GM19438 (cell line): ENCODE data around the gene EVX2.

Source experiments
- ATAC-seq: cut with Tn5 transposase; IDR thresholded peaks from one replicate; pipeline ENCODE4 v1.9.1; 2021; ENCODE audit warnings: low read depth; ENCODE audit not compliant: unreplicated experiment

Gene EVX2

DNA sequence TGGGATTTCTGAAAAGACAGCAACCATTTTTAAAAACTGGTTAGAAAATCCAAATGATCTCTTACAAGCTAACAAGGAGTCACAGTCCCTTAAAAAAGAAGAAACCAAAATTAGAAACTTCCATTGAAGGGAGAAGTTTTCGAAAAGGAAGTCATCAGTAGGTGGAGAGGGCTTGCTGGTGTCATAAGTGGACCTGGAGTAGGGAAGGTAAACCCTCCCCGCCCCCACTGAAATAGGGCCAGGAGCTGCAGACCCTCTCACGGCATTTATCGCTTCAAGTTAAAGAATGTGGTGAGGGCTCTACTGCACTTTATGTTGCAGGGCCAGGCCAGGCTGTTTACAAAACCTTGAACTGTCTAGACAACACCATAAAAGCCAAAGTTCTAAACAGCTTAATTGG is 26.2 kb upstream of the EVX2 start:
- no peak for ATAC-seq

GRCh38 chr2:176109192-176109901 is 25.6 kb upstream of the EVX2 start:
- ATAC-seq = no peak

DNA sequence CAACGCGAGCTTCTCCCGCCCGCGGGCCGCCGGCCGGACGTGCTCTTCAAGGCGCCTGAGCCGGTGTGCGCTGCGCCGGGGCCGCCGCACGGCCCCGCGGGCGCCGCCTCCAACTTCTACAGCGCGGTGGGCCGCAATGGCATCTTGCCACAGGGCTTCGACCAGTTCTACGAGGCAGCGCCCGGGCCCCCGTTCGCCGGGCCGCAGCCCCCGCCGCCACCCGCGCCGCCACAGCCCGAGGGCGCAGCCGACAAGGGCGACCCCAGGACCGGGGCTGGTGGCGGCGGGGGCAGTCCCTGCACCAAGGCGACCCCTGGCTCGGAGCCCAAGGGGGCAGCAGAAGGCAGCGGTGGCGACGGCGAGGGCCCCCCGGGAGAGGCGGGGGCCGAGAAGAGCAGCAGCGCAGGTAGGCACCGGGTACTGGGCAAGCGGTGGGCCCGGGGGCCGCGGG is 24.0 kb upstream of the EVX2 start:
- ATAC-seq = no peak

DNA sequence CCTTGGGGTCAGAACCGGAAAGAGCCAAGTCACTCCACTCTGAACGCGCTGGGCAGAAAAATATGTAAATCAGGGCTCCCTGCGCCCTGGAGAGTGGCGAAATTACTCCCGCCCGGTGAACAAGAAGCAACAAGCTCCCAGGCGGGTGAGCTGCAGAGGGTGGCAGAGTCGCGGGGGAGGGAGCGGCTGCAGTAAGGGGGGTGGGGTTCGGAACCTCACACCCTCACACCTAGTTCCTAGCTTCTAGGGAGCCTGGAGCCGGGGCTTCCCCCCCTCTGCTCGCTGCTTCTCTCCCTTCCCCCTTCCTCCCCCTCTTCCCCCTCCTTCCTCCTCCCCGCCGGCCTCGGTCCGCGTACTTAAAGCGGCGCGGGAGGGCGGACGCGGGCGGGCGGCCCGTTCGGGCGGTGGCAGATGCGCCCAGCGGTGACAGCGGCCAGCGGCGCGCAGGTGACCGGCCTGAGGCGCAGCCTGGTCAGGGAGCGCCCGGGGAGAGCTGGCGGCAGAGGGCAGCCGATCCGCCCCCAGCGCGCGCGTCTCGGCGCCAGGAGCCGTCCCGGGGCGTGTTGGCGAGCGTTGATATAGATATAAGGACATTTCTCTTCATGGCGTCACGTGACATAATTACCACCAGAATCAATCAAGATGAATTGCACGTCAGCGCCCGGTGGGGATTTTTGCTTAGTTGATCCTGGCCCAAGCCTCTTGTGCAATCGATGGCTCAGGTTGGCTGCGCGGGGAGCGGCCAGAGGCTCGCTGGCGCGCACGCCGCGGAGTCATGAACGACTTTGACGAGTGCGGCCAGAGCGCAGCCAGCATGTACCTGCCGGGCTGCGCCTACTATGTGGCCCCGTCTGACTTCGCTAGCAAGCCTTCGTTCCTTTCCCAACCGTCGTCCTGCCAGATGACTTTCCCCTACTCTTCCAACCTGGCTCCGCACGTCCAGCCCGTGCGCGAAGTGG is 23.1 kb upstream of the EVX2 start, which contains the start of gene HOXD11:
TSS of gene HOXD11 (plus strand) at position 700 of the 959 bp plus-strand sequence. CDS start at position 776, 76 bp downstream.
- ATAC-seq = no peak

DNA sequence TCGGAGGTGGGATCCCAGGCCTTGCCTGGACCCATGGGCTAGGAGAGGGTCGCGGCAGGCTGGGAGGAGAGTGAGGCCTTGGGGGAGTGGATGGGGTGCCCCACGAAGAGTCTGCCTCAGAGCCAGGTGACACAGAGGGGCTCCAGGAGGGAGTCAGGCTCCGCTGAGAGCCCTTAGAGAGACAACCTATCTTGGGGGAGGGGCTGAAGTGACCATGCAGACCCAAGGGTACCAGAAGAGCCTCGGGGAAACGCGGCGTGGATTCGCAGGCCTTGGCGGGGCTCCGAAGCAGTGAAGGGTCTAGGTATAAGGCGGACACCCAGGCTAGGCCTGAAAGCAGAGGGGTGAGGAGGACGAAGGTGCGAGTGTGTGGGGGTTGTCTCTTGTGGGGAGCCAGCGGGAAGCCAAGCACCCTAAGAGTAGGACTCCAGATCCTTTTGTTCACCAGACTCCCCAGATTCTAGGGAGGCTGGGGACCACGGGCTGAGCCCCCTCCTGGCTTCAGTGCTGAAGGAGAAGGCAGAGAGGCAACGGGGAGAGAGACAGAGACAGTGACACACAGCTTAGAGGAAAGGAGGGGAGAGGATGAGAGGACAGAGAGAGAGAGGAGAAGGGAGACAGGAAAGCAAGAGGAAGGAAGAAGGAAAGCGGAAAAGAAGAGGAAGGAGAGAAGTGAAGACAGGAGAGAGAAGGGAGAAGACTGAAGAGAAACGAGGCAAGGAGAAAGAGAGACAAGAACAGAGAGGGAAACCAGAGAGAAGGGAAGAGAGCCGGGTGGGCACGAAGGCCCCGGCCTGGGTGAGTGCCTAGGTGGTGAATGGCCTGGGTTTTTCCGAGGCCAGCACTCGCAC is 22.2 kb upstream of the EVX2 start:
- ATAC-seq = no peak

DNA sequence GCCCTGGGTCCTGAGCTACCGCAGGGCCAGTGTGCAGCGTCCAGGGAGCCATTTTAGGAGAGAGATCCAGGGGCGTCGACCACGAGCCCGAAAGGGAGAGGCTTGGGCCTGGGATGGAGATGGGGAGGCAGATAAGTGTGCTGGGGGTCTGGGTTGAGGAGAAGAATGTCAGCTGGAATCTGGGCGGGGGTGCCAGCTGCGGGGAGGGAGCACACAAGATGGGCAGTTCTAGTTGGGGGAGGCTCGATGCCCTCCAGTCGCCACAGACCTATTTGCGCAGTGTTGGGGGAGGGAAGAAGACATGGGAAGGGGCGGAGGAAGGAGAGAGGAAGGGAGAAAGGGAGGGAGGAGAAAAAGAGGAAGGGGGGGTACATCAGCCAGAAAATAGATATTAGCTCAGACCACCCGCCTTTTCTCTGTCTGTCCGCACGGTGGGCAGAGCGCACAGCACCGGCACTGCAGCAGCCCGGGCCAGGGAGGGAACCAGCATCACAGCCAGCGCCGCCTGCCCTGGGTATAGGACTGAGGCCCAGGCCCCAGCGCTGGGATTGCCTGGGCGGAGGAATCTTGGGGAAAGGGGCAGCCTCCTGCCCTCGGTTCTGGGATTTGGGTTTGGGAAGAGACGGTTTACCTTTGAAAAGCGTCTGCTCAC is 21.4 kb upstream of the EVX2 start:
- ATAC-seq = no peak

DNA sequence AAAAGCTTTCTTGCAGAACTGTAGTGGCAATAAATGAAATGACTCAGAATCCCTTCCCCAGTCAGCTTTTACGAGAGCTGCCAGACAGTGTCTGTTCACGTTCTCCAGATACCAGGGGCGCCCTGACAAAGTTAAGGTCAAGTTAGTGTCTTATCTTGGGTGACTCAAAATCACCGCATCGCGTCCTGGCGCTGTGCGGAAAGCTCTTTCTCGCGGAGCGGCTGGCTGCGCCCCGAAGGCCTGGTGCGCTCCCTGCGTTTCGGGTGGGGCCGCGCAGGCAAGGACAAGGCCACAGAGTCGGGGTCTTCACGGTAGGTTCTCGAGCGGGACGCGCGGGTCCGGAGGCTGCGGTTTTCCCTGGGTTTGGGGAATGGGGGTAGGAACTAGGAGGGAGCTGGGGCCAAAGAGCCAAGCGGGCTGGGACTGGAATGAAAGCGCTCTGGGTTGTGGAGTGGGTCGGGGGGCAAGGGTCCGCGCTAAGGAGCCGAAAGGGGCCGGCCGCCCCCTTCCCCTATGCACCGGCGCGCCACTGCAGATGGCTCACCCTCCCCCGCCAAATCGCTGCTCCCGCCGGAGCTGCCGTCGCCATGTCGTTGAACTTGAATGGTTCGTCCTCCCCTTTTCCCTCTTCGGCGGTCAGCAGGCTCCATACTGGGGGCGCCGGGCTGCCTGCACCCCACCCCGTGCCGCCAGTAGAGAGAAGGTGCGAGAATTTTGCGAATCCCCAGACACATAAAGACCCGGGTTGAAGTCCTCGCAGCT is 20.7 kb upstream of the EVX2 start:
- no peak for ATAC-seq

DNA sequence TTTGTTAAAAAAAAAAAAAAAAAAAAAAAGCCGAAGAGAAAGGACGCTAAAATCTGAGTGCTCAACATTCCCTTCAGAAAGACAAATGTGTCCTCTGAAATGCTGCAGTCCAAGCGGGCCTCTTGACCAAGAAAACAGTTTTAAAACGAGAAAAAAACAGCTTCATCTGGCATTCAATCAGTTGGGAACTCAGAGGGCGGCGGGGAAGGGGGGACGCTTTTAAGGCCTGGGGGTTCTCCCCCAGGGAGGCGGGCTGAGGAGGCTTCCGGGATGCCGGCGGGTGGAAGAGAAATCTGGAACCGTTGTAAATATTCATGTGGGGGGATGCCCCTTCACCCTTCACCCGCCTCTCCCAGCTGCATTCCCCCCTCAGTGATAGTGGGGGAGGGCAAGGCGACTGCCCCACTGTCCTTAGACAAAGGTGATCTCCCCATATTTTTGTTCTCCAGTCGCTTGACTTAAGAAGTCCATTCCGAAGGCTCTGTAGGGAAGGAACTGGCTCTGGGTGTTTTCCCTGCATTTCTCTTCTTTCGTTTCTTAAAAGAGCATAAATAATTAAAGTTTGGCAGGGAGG is 20.1 kb upstream of the EVX2 start:
- ATAC-seq = no peak

DNA sequence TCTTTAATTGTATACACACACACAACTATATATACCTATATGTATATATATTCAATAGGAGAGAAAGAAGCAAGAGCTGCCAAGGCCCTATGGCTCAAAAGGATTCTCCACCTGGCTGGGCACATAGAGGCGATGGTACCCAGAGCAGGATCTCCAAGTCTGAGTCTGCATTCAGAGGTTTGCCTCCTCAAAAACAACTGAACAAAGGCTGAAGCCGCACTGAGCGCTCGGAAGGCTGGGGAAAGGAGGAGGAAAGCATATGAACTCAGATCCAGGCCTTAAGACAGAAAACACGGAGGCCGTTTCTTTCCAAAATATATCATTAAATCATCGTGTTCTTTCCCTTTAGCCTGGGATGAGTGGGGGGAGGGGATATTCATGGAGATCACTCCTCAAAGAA is 19.4 kb upstream of the EVX2 start:
- ATAC-seq = no peak

DNA sequence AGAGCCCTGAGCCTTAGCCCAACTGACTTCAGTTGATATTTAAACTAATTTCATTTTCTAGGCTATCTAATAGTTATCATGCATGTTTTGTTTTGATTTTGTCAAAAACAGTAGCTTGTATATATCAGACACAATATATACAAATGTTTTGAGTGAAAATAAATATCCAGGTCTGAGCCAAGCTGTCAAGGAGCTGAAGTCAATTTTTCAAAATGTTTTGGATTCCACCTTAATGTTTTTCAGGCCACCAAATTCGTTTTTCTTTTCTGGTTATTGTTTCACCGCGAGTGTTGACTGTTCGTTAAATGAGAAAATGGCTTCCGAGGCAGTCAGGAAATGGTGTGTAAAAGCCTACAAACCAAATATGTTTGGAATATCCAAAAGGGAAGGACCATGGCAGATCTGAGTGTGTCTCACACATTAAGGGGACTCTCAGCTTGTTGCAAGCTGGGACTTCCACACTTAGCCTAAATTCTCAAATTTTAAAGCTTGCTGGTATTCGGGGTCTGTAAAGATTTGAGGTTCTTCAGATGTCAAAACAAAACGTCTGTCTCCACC is 18.6 kb upstream of the EVX2 start:
- ATAC-seq = no peak

DNA sequence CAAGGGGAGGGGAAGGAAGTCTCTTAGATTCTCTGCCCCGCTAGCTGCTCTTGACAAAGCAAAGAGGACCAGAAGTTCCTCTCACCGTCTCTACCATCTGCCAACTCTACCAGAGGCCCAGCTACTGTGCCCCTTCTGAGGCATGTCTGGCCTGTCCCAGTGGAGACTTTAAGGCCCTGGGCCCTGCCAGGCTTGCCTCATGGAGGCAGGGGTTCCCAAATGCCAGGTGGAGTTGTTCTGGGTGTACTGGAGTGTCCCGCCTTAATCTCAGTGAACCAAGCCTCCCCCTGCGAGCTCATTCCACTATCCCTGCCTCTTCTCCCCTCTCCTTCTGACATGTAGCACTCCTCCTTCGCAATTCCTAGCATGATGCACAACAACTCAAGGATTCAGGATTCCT is 18.1 kb upstream of the EVX2 start:
- ATAC-seq = no peak

DNA sequence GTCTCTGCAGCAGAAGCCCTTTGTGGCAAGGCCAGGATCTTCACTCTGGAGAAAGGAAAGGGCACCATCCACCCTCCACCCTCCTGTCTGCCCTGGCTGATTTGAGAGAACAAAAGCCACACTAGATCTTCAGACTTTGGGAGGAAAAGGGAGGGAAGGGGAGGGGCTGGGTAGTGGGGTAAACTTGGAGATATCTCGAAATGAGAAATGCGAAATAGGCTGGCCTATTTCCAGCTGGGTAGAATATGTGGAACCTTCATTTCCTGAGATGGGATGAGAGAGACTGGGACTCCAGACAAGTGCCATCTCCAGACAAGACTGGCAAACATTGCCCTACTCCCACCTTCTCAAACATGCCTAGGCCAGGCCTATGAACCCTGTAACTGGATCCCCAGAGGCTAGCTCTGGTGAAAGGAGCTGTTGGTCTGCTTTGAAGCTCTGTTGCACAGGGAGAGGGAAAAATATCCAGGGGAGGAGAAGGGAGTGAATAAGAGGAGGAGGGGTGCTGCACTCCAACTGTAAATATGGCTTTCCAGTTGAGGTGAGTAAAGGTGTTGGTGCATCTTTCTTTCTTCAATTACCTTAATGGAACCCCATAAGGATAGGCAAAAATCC is 17.6 kb upstream of the EVX2 start:
- no peak for ATAC-seq

DNA sequence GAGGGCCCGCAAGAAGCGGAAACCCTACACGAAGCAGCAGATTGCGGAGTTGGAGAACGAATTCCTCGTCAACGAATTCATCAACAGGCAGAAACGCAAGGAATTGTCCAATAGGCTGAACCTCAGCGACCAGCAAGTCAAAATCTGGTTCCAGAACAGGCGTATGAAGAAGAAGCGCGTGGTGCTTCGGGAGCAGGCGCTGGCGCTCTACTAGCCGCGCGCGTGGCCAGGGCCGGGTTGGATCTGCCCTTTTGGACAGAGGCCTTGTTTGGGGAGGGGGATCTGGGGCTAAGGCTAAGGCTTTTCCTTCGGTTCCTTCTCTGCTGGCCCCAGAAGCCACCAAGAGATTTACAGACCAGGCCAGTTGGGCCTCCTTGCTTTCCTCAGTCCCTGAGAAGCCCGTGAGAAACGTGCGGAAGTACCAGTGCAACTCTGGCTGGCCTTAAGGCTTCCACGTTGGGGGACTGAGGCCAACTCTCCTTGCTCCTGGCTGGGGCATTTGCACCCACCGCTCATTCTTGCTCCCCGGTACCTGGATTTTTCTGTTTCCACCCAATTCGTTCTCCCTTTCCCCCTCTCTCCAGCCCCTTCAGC is 16.9 kb upstream of the EVX2 start:
- no peak for ATAC-seq

DNA sequence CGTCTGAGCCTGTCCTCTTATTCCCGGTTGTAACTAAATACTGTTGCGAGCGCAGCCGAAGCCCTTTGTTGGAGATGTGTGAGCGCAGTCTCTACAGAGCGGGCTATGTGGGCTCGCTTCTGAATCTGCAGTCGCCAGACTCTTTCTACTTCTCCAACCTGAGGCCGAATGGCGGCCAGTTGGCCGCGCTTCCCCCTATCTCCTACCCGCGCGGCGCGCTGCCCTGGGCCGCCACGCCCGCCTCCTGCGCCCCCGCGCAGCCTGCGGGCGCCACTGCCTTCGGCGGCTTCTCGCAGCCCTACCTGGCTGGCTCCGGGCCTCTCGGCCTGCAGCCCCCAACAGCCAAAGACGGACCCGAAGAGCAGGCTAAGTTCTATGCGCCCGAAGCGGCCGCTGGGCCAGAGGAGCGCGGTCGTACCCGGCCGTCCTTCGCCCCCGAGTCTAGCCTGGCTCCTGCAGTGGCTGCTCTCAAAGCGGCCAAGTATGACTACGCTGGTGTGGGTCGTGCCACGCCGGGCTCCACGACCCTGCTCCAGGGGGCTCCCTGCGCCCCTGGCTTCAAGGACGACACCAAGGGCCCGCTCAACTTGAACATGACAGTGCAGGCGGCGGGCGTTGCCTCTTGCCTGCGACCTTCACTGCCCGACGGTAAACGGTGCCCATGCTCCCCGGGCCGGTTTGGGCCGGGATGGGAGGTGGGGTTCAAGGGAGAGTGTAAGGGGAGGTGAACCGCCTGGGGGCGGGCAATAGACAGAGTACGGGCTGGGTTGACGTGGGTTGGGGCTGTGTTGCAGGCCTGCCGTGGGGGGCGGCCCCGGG is 16.2 kb upstream of the EVX2 start, which contains the start of gene HOXD12:
TSS of gene HOXD12 (plus strand) at position 68 of the 819 bp plus-strand sequence. CDS start at position 75, 7 bp downstream.
- ATAC-seq = no peak

DNA sequence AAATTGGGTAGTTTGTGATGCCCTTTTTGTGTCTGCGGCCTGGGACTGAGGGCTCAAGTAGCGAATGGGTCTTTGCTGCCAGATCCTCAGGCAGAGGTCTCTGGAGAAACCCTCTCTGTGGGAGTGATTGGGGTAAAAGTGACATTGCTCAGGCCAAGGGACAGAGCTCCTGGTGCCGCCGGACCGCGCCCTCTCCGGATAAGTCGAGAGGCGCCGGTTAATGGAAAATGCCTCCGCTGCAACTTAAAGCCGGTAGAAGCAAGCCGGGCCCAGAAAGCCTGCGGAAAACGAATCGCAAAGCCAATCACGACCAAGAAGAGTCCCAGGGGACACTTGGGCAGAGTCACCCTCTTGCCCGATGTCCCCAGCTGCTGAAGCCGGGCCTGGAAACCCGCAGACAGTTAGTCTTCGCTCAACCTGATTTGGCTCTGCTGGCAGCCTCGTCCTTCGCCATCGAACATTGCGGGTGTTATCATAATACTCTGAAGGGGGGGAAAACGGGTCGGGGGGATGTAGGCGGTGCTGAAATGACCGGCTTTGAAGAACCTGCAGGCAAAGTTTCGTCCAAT is 15.5 kb upstream of the EVX2 start:
- ATAC-seq = no peak

GRCh38 chr2:176098366-176099158 is 14.8 kb upstream of the EVX2 start:
- ATAC-seq = no peak
